ENCODE measurements around the gene RHOT2.

The RHOT2 gene

DNA sequence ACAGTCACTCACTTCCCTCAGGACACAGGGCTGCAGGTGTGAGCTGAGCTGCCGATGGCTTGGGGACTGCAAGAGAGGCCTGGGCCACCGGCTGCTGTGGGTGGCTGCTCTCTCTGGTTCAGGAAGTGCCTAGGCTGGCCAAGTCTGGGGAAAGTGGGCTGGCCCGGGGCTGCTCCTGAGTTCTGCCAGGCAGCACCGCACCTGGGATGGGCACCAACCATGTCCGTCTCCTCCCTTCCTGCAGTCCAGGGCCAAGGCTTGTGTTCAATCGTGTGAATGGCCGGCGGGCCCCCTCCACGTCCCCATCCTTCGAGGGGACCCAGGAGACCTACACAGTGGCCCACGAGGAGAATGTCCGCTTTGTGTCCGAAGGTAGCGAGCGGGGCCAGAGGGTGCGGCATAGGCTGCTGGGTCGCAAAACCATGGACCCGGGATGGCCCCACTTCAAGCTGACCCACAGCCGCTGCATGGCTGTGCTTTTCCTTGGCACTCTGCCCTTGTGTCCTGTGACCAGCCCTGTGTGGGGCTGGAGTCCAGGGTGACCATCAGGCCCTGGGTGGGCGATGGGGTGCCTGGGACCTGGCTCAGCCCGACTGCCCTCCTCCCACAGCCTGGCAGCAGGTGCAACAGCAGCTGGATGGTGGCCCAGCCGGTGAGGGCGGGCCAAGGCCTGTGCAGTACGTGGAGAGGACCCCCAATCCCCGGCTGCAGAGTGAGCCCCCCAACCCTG, 20.6 kb upstream of the RHOT2 start:
- no peak for DNase-seq (ENCODE audit: low spot score)

DNA sequence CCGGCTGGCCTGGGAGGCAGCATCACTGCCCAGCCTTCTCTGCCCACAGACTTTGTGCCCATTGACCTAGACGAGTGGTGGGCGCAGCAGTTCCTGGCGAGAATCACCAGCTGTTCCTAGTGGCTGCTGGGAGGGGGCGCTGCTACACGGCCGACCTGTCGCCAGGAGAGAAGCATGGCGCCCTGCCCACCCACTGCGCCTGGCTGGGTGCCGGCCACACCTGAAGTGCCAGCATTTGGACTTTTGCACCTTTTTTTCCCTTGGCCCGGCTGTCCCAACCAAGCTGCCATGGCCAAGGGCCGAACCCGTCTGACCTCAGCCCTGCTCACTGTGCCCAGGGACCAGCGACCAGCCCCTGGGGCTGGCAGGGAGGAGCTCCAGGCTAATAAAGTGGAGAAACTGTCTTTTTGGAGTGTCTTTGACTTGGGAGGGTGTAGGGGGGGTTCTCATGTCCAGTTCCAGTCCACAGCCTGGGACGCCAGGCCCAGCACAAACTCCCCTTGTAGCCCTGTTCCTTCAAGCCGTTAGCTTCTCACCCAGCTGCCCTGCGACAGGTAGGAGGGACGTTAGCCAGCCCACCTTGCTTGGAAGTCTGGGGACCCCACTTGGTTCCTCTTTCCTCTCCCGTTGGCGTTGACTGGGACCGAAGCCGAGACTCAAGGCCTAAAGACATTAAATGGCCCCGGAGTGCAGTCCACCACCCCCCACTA, 19.7 kb upstream of the RHOT2 start:
- DNase-seq (ENCODE audit: low spot score), result peak; percentile 45

DNA sequence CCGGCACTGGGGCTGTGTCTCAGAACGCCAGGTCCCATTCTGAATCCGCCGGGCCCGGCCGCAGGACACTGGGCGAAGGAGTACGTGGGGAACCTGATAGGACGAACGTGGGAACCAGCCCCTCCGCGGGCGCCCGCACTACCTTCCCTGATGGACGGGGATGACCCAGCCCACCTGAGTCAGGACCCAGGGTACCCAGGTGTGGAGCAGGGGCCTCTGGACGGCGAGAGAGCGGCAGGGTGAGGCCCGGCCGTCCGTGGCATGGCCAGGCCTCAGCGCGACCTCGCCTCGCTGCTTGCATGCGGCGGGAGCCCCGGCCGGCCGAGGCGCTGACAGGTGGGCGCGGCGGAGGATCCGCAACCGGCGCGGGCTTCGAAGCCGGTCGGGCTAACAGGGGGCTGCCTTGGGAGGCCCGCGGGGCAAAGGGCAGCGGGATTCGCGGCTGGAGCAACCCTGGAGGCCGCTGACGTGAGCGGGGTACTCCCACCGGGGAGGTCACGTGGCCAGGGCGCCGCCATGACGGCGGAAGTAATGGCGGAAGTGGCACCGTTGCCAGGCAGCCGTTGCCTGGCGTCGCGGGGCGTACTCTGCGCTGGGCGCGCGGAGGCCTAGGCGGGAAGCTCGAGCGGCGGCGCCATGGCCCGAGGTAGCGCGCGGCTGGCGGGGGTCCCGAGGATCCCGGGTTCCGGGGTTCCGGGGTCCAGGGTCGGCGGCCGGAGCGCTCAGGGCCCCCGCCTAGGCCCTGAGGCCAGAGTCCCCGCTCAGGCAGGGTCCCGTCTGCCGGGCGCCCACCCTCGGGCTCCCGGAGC, 18.9 kb upstream of the RHOT2 start, which contains the start of gene WDR90:
Gene WDR90, plus strand, starts transcription at position 585 of the 809 bp plus-strand sequence. Its CDS starts 52 bp downstream, at position 637.
- peak; percentile 88 for DNase-seq (ENCODE audit: low spot score)

DNA sequence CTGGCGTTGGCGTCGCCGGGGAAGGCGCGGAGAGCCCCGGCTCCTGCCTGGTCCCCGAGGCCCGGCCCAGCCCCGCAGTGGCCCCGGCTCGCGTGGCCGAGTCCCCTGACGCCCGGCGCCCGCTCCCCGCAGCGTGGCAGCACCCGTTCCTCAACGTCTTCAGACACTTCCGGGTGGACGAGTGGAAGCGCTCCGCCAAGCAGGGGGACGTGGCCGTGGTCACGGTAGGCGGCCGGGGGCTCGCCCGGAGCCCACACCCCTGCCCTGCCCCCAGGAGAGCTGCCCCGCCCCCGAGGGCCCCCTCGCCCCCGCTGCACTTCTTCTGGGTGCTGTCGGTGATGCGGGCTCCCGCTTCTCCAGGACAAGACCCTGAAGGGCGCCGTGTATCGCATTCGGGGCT, 18.3 kb upstream of the RHOT2 start:
- no peak for DNase-seq (ENCODE audit: low spot score)

DNA sequence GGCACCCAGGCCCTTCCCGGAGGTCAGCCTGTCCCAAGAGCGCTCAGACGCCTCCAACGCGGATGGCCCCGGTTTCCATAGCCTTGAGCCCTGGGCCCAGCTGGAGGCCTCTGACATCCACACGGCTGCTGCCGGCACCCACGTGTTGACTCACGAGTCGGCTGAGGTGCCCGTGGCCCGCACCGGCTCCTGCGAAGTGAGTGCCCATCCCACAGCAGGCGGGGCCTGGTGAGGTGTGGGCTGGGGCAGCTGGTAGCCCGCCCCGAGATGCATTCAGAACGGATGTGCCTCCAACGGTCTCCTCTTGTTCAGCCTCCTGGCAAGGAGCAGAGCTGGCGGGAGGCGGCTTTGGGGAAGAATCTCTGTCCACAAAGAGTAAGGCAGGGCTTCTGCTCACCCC, 16.1 kb upstream of the RHOT2 start:
- no peak for DNase-seq (ENCODE audit: low spot score)

DNA sequence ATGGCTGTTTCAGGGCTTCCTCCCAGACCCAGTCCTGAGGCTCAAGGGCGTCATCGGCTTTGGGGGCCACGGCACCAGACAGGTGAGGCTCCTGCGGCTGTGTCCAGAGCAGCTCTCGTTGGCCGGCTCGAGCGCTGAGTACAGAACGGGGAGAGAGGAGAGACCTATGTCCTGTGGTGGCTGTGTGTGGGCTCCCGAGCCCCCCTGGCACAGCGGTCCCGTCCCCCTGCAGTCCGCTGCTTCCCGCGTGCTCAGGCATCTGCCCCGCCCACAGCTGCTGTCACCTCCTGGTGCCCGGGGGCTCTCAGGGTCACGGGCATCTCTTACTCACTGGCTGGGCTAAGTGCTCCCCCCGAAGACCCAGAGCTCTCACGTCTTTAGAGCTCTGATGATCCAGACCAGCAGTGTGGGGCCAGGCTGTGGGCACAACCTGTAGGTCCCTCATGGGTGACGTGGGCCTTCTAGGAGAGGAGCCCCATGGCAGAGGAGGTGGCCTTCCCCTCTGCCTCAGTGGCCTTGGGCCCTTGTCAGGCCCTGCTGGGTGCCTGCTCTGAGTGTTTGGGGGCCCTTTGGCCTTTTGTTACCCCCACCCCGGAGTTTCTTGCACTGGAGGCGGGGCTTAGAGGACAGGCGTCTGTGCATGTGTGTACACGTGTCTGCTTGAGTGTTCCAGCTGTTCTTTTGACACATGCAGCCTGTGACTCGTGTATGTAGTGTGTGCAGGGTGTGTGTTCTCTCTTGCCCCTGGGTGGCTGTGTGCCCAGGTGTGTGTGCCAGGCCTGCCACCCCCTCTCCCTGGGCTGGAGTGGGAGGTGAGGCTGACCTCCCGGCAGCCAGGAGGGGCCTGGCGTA, 15.3 kb upstream of the RHOT2 start:
- no peak for DNase-seq (ENCODE audit: low spot score)

DNA sequence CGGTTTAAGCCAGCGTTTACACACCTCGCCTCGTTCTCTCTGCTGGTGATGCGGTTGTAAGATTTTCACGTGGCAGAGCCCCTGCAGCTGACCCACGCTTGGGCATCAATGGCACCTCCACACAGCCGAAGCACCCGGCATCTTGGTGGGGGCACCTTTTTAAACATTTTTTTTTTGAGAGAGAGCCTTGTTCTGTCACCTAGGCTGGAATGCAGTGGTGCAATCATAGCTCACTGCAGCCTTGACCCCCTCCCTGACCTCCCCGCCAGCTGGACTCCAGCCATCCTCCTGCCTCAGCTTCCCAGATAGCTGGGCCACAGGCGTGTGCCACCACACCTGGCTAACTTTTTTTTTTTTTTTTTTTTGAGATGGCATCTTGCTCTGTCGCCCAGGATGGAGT, 13.9 kb upstream of the RHOT2 start:
- no peak for DNase-seq (ENCODE audit: low spot score)

DNA sequence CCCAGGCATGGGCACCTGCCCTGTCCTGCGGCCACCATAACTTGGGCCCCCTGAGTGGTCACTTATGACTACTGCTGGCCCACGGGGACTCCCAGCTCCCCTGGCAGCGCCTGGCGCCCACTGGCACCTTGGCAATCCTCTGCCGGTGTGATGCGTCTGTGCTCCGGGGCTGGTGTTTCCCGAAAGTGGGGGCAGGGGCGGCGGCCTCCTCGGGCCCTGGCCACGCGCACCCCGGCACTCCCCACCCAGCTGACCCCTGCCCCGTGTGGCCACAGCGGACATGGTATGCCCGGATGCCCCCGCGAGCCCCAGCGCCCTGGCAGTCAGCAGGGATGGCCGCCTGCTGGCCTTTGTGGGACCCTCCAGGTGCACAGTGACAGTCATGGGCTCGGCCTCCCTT, 10.4 kb upstream of the RHOT2 start:
- DNase-seq (ENCODE audit: low spot score), result no peak

DNA sequence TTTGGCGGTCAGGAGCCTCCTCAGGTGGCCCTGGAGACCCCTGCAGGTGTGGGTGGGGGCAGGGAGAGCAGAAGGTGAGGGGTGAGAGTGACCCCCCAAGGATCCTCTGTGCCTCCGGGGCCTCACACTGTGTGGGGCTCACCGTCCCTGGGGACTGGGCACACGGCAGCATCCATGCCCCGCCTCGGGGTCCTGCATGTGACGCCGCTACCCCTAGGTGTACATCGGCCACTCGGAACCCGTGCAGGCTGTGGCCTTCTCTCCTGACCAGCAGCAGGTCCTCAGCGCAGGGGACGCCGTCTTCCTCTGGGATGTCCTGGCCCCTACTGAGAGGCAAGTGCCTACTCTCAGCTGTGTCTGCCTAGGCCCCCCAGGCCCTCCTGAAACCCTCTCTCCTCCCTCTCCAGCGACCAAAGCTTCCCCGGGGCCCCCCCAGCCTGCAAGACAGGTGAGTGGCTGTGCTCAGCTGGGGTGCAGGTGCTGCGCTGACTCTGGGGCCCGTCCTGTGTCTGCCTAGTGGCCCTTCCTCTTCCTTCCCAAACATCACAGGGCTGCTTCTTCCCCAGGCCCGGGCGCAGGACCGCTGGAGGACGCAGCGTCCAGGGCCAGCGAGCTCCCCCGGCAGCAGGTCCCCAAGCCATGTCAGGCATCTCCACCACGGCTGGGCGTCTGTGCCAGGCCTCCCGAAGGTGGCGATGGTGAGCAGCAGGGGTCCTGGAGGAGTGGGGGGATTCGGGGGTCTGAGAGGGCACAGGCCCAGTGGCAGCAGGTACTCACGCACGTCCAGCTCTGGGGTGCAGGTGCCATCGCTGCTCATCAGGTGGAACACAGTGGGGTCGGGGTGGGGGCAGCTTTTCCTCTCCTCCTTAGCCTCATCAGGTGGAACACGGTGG, 9.0 kb upstream of the RHOT2 start:
- DNase-seq (ENCODE audit: low spot score), result no peak

DNA sequence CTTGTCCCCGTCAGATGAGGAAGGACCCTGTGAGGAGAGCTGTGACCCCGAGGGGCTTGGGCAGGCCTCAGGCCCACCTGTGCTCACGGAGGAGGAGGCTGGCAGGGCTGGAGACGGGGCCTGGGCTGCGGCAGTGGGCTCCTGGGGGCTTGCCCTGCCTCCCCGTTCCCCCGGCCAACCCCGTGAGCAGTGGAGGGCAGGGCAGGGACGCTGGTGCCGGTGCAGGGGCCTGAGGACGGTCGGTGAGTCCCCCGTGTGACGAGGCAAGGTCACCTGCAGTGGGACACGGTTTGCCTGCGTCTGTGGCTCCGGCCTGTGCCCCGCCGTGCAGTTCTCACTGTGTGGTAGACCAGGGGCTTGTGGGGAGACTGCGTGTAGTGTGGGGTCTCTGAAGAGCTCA, 8.3 kb upstream of the RHOT2 start:
- no peak for DNase-seq (ENCODE audit: low spot score)

DNA sequence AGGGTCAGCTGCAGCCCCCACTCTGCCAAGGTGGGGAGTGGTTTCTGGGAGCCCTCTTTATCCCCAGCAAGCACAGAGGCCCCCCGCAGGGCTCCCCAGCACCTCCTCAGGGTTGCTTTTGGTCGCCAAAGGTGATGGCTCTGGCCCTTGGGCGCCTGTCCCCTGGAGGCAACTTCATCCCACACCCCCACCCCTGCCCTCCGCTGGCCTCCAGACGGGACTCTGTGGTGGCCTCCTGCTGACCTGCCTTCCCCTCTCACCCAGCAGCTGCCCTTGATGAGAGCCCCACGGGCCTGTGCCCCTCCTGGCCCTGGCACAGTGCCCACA, 7.8 kb upstream of the RHOT2 start:
- DNase-seq (ENCODE audit: low spot score), result no peak

DNA sequence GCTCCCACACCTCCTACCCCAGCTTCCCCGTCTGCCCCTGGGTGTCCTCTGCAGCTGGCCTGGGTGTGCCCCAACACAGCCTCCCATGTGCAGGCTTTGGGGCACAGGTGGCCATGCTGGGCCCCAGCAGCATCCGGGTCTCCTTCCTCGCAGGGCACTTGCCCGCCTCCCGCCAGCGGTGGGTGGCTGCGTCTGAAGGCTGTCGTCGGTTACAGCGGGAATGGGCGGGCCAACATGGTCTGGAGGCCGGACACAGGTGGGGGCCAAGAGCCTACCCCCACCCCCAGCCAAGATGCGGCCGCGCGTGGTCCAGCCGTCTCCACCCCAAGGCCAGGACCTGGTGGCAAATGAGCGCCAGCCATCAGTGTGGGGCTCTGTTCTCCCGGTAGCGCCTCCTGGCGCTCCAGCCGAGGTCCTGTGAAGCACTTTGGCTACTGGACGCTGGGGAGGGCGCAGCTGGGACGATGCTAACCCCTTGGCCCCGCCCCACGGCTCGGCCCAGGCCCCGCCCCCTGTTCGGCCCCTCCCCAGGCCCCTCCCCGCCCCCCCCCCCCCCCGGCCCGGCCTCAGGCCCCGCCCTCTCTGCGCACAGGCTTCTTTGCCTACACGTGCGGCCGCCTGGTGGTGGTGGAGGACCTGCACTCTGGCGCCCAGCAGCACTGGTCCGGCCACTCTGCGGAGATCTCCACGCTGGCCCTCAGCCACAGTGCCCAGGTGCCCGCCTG, 7.3 kb upstream of the RHOT2 start:
- DNase-seq (ENCODE audit: low spot score), result peak; percentile 79

DNA sequence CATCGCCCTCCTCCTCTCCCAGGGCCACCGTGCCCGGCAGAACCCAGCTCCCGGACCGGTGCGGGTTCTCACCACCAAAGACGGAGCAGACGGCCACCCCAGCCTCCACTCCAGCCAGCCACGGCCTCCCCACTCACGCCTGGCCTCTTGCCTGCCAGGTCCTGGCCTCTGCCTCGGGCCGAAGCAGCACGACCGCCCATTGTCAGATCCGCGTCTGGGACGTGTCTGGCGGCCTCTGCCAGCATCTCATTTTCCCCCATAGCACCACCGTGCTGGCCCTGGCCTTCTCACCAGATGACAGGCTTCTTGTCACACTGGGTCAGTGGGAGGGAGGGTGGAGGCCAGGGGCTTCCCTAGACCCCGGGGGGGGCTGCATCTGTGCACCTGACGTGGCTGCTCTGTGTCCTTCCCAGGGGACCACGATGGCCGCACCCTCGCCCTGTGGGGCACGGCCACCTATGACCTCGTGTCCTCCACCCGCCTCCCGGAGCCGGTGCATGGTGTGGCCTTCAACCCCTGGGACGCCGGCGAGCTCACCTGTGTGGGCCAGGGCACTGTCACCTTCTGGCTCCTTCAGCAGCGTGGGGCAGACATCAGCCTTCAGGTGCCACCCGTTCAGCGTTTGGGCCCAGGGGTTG, 6.6 kb upstream of the RHOT2 start:
- no peak for DNase-seq (ENCODE audit: low spot score)

DNA sequence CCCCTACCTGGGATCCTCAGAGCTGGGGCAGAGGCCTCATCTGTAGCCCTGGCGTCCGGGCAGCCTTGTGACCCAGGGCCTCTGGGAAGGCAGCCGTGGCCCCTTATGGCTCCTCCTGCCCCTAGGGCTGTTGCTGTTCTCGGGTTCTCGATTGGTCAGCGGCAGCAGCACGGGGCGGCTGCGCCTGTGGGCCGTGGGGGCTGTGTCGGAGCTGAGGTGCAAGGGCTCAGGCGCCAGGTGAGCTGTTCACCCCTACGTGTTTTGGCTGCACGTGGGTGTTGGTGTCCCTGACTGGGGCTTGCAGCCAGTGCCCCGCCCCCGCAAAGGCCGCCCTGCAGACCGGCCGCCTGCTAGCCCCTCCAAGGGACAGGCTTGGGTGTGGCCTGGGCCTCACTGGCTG, 5.8 kb upstream of the RHOT2 start:
- no peak for DNase-seq (ENCODE audit: low spot score)

DNA sequence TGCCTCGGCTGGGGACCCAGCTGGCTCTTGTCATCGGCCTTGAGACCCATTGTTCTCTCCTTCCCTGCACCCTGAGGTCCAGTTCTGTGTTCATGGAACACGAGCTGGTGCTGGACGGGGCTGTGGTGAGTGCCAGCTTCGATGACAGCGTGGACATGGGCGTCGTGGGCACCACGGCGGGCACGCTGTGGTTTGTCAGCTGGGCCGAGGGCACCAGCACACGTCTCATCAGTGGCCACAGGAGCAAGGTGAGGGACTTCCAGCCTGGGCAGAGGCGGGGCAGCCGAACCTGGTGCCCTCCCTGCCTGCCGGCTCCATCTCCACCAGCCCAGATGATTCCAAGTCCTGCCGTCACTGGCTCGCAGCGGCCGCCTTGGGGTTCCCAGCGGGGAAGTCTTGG, 5.3 kb upstream of the RHOT2 start:
- no peak for DNase-seq (ENCODE audit: low spot score)

DNA sequence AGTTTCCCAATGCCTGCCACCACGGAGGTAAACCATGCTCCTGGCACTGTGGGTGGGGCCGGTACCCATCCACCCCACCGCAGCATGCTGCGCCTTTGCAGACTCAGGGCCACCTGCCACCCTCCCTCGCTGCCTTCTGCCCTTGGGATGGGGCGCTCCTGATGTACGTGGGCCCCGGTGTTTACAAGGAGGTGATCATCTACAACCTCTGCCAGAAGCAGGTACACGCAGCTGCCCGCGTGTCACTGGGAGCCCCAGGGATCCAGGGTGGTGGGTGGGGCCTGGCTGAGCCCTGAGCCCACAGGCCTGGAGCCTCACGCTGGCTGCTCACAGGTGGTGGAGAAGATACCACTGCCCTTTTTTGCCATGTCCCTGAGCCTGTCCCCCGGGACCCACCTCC, 1.4 kb upstream of the RHOT2 start:
- no peak for DNase-seq (ENCODE audit: low spot score)

DNA sequence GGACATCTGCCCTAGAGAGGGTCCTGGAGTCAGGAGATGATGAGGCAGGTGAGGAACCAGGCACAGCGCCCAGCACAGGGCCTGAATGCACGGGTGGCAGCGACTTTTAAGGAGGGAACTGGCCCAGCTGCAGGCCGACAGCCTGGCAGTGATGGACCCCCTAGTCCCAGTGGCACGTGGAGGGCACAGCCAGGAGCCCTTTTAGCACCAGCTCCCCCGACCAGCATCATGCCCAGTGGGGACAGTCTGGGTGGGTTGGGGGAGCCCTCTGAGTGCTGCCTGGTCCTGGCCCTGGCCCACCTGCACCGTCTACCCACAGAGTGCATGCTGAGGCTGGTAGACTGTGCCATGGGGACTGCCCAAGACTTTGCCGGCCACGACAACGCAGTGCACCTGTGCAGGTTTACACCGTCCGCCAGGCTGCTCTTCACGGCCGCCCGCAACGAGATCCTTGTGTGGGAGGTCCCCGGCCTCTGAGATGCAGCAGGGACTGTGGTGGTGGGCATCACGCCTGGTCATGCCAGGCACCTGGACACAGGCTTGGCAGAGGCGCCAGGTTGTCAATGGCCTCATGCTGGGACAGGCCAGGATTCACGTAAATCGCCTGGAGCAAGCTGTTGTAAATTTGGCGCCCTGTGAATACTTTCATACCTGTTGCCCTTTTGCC, 686 bp upstream of the RHOT2 start:
- DNase-seq (ENCODE audit: low spot score), result no peak

DNA sequence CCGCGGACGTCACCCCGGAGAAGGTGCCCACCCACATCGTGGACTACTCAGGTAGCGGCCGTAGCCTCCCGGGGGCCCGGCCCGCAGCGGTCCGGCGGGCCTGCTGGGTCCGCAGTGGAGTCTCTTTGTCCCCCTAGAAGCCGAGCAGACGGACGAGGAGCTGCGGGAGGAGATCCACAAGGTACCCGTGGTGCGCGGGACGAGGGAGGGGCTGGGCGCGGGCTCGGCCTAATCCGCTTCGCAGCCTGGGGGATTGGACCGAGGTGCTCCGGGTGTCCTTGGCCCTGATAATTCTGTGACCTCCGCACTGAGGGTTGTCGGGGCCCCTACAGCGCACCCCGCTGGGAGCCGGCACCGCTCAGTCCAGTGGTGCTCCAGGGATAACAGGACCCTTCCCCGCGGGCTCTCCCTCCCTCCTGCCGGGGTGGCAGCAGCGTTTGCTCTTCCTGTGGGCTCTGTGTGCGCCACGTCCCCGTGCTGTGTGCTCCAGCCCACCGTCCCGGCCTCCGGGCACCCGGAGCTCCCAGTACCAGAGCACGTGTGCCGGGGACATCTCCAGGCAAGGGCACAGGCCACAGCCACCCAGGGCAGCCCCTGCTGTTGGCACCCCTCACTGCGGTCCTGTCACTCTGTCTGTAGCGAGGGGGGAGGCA, 713 bp downstream of the RHOT2 start:
- DNase-seq (ENCODE audit: low spot score), result no peak

DNA sequence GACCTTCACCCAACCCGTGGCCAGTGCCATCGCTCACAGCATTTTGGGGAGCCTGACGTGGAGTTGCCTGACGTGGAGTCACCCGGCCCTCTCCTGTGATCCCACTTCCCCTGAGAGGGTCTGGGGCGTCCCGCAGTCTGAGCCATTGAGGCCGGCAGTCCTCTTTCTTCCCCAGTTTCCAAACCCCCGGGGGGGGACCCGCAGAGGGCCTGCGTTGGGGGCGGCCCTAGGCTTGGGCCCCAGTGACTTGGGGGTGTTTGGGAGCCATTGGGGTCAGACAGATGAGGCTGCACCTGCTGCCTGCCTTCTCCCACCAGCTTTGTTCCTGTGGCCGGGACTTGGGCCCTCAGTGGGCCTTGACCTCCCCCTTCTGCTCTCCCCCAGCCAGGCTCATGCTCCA, 1.7 kb downstream of the RHOT2 start:
- no peak for DNase-seq (ENCODE audit: low spot score)

Data from cerebellar cortex (tissue), 1 donor.